ENCODE results near the gene CSHL1.
A peak's percentile ranks its signal among the peaks of the same experiment; 100 is the strongest.
"Not testable (repeated sequence)": the region's sequence is repeated elsewhere in the genome, so short reads cannot be mapped to it uniquely, and the experiment has no call there.

CSHL1 gene

GRCh38 chr17:63927464-63928171, 16.6 kb upstream of the CSHL1 start:
- no peak for TF ChIP-seq CTCF (IDR thresholded peaks at IDR 0.05; ENCODE audit: insufficient read depth, low read length, poor library complexity, severe bottlenecking)
- no peak for DNase-seq (ENCODE audit: extremely low read depth, insufficient read length)
- Histone ChIP-seq H3K4me3 (replicated peaks; ENCODE audit: low read depth, low read length) (no peak overlapping the region), H3K36me3 (ENCODE audit: control insufficient read depth, insufficient read depth, low read length) (peaks cover 27% of the 10 kb centered on the region), H3K27me3 (replicated peaks; ENCODE audit: control insufficient read depth, insufficient read depth, low read length) (no peaks in the 10 kb centered on the region)

- TF ChIP-seq CTCF (IDR thresholded peaks at IDR 0.05; ENCODE audit: insufficient read depth, low read length, poor library complexity, severe bottlenecking), result no peak
These were observed 15.1 kb upstream of the CSHL1 start for GRCh38 chr17:63926164-63926563.

GRCh38 chr17:63925615-63926014, 14.6 kb upstream of the CSHL1 start:
- peak; percentile 61 for DNase-seq (ENCODE audit: extremely low read depth, insufficient read length)
- H3K36me3 ChIP-seq (ENCODE audit: control insufficient read depth, insufficient read depth, low read length), result peaks cover 26% of the 10 kb centered on the region
- TF ChIP-seq CTCF (IDR thresholded peaks at IDR 0.05; ENCODE audit: insufficient read depth, low read length, poor library complexity, severe bottlenecking), result no peak
- no peaks in the 10 kb centered on the region for H3K27me3 ChIP-seq (replicated peaks; ENCODE audit: control insufficient read depth, insufficient read depth, low read length)
- H3K4me3 ChIP-seq (replicated peaks; ENCODE audit: low read depth, low read length), result no peak overlapping the region

More at GRCh38 chr17:63926164-63926563, 15.1 kb upstream of the CSHL1 start:
- no peak overlapping the region for H3K4me3 ChIP-seq (replicated peaks; ENCODE audit: low read depth, low read length)
- H3K36me3 ChIP-seq (ENCODE audit: control insufficient read depth, insufficient read depth, low read length), result peaks cover 27% of the 10 kb centered on the region
- no peak for DNase-seq (ENCODE audit: extremely low read depth, insufficient read length)
- H3K27me3 ChIP-seq (replicated peaks; ENCODE audit: control insufficient read depth, insufficient read depth, low read length), result no peaks in the 10 kb centered on the region

- not testable (repeated sequence) for DNase-seq (ENCODE audit: extremely low read depth, insufficient read length); H3K27me3 ChIP-seq (replicated peaks; ENCODE audit: control insufficient read depth, insufficient read depth, low read length); H3K4me3 ChIP-seq (replicated peaks; ENCODE audit: low read depth, low read length); H3K36me3 ChIP-seq (ENCODE audit: control insufficient read depth, insufficient read depth, low read length)
These were observed 11.3 kb upstream of the CSHL1 start for GRCh38 chr17:63922402-63922801.

- not testable (repeated sequence) for DNase-seq (ENCODE audit: extremely low read depth, insufficient read length); H3K36me3 ChIP-seq (ENCODE audit: control insufficient read depth, insufficient read depth, low read length); H3K27me3 ChIP-seq (replicated peaks; ENCODE audit: control insufficient read depth, insufficient read depth, low read length); H3K4me3 ChIP-seq (replicated peaks; ENCODE audit: low read depth, low read length)
These were observed 9.7 kb upstream of the CSHL1 start for GRCh38 chr17:63920779-63921178.

- not testable (repeated sequence) for H3K27me3 ChIP-seq (replicated peaks; ENCODE audit: control insufficient read depth, insufficient read depth, low read length); DNase-seq (ENCODE audit: extremely low read depth, insufficient read length); H3K36me3 ChIP-seq (ENCODE audit: control insufficient read depth, insufficient read depth, low read length); H3K4me3 ChIP-seq (replicated peaks; ENCODE audit: low read depth, low read length)
These were observed 9.0 kb upstream of the CSHL1 start for GRCh38 chr17:63920050-63920449.

- TF ChIP-seq CTCF (IDR thresholded peaks at IDR 0.05; ENCODE audit: insufficient read depth, low read length, poor library complexity, severe bottlenecking), result peak; percentile 89
- peak; percentile 48 for DNase-seq (ENCODE audit: extremely low read depth, insufficient read length)
- Histone ChIP-seq H3K27me3 (replicated peaks; ENCODE audit: control insufficient read depth, insufficient read depth, low read length) (no peaks in the 10 kb centered on the region), H3K4me3 (replicated peaks; ENCODE audit: low read depth, low read length) (no peak overlapping the region), H3K36me3 (ENCODE audit: control insufficient read depth, insufficient read depth, low read length) (no peaks in the 10 kb centered on the region)
These were observed 8.3 kb upstream of the CSHL1 start for GRCh38 chr17:63919311-63919723.

- not testable (repeated sequence) for DNase-seq (ENCODE audit: extremely low read depth, insufficient read length); H3K4me3 ChIP-seq (replicated peaks; ENCODE audit: low read depth, low read length); H3K27me3 ChIP-seq (replicated peaks; ENCODE audit: control insufficient read depth, insufficient read depth, low read length); H3K36me3 ChIP-seq (ENCODE audit: control insufficient read depth, insufficient read depth, low read length)
These were observed 7.8 kb upstream of the CSHL1 start, which contains the start of gene GH1 for GRCh38 chr17:63918789-63919305. TSS of gene GH1 (minus strand) at chr17:63918839. CDS start at chr17:63918776, 63 bp downstream.

Measured in GM06990 (cell line).